Measurements from ENCODE around the gene PDGFD.

GRCh38 chr11:104126464-104126863 lies 37.5 kb downstream of the PDGFD start:
- TF ChIP-seq CTCF (conservative IDR thresholded peaks at IDR 0.05; ENCODE audit: low read depth in 2 of 2): no peak
- no peak for TF ChIP-seq POLR2AphosphoS5 (IDR thresholded peaks at IDR 0.05; ENCODE audit: low read depth)
- no peak for TF ChIP-seq EZH2 (IDR thresholded peaks at IDR 0.05; ENCODE audit: low read depth, unreplicated experiment)
- no peak for TF ChIP-seq REST (IDR thresholded peaks at IDR 0.05; ENCODE audit: unreplicated experiment)
- TF ChIP-seq CREB1 (CRISPR knock-in tag; IDR thresholded peaks at IDR 0.05; ENCODE audit: low read depth): no peak
- TF ChIP-seq EZH2phosphoT487 (IDR thresholded peaks at IDR 0.05; ENCODE audit: unreplicated experiment): no peak
- TF ChIP-seq ZNF331 (CRISPR knock-in tag; IDR thresholded peaks at IDR 0.05; ENCODE audit: low read depth): no peak
- TF ChIP-seq ETS1 (IDR thresholded peaks at IDR 0.05): no peak
- TF ChIP-seq ZNF114 (CRISPR knock-in tag; IDR thresholded peaks at IDR 0.05): no peak
- TF ChIP-seq NANOG (IDR thresholded peaks at IDR 0.05; ENCODE audit: borderline replicate concordance): no peak
- no peak for TF ChIP-seq JUNB (IDR thresholded peaks at IDR 0.05; ENCODE audit: unreplicated experiment)
- no peak for TF ChIP-seq STAT1 (IDR thresholded peaks at IDR 0.05; ENCODE audit: unreplicated experiment)
